ENCODE measurements around the gene IL18R1. TPM values are rescaled to one million over a fixed set of nuclear protein-coding genes. Genes with fewer than 3 reads are reported as not detected.

Gene IL18R1
- total and polyA plus RNA-seq, 9 of the 15 experiments (the other 6 are each of a cell fraction or from before 2014, with no cell fraction given): 0.55 to 10.0 (median 2.5) TPM

DNA sequence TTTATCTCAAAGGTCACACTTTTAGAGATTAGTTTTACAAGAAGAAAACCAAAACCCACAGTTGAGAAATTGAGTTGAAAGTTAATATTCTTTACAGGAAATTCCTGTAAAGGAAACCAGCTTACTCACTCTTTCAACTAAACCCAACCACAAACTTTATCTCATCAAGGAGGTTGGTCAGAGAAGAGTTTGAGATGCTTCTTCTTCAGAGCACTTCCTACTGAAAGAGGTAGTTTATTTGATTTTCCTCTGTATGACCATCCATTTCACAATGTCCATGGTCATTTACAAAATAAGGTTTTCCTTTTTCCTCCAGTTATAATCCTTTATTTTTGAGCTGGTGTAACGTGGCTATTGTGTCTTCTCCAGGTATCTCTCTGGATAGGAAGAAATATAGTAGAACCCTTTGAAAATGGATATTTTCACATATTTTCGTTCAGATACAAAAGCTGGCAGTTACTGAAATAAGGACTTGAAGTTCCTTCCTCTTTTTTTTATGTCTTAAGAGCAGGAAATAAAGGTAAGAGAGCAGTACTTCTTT is 62.9 kb downstream of the IL18R1 start (continued):
- TF ChIP-seq, protein P1, sequence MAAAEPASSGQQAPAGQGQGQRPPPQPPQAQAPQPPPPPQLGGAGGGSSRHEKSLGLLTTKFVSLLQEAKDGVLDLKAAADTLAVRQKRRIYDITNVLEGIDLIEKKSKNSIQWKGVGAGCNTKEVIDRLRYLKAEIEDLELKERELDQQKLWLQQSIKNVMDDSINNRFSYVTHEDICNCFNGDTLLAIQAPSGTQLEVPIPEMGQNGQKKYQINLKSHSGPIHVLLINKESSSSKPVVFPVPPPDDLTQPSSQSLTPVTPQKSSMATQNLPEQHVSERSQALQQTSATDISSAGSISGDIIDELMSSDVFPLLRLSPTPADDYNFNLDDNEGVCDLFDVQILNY (CRISPR knock-in tag; IDR thresholded peaks at IDR 0.05): no peak
- TF ChIP-seq NFIC (IDR thresholded peaks at IDR 0.05) (no peak), EHMT2 (IDR thresholded peaks at IDR 0.05) (peak; percentile 63), POLR2AphosphoS2 (IDR thresholded peaks at IDR 0.05; ENCODE audit: low read length) (no peak), POLR2H (tag; IDR thresholded peaks at IDR 0.05; ENCODE audit: low read depth) (peak; percentile 89), NCOA2 (IDR thresholded peaks at IDR 0.05; ENCODE audit: partially characterized antibody in 2 of 2) (no peak), MTA1 (IDR thresholded peaks at IDR 0.05; ENCODE audit: borderline replicate concordance) (0 out of 2 replicates have a peak, but pooled peaks have one; percentile 47), NCOA6 (IDR thresholded peaks at IDR 0.05) (no peak), MTA2 (IDR thresholded peaks at IDR 0.05; ENCODE audit: low read depth) (peak; percentile 33; the same call in 1 of the 2 replicates), CBX3 (IDR thresholded peaks at IDR 0.05; ENCODE audit: borderline replicate concordance in 1 of 2, low read length in 2 of 2) (no peak), SMARCE1 (IDR thresholded peaks at IDR 0.05) (peak; percentile 88), NCOA4 (IDR thresholded peaks at IDR 0.05; ENCODE audit: partially characterized antibody) (no peak), KDM1A (IDR thresholded peaks at IDR 0.05) (peak in 1 of 2 experiments; percentile 23; a peak in 2 of 4 replicates), XRCC3 (IDR thresholded peaks at IDR 0.05) (no peak), TCFL5 (CRISPR knock-in tag; conservative IDR thresholded peaks at IDR 0.05) (no peak; the same call in 1 of the 2 replicates), SPI1 (IDR thresholded peaks at IDR 0.05; ENCODE audit: borderline replicate concordance, low read depth, low read length) (peak; percentile 54; the same call in 1 of the 2 replicates), MAFF (IDR thresholded peaks at IDR 0.05; ENCODE audit: low read length) (peak; percentile 63; the same call in 1 of the 2 replicates), MXI1 (IDR thresholded peaks at IDR 0.05; ENCODE audit: low read depth, low read length) (no peak), ZKSCAN3 (CRISPR knock-in tag; IDR thresholded peaks at IDR 0.05) (no peak), BRCA1 (IDR thresholded peaks at IDR 0.05) (no peak), BRCA1 (CRISPR knock-in tag; IDR thresholded peaks at IDR 0.05) (no peak), ADNP (tag; IDR thresholded peaks at IDR 0.05) (peak; percentile 63; the same call in 1 of the 2 replicates), MYBL2 (IDR thresholded peaks at IDR 0.05; ENCODE audit: low read depth) (no peak), MYBL2 (CRISPR knock-in tag; IDR thresholded peaks at IDR 0.05; ENCODE audit: borderline replicate concordance) (no peak), RFX1 (IDR thresholded peaks at IDR 0.05) (no peak), HNRNPL (IDR thresholded peaks at IDR 0.05; ENCODE audit: low read depth, low read length) (no peak), KHSRP (IDR thresholded peaks at IDR 0.05) (no peak)
- TF ChIP-seq, protein P2, sequence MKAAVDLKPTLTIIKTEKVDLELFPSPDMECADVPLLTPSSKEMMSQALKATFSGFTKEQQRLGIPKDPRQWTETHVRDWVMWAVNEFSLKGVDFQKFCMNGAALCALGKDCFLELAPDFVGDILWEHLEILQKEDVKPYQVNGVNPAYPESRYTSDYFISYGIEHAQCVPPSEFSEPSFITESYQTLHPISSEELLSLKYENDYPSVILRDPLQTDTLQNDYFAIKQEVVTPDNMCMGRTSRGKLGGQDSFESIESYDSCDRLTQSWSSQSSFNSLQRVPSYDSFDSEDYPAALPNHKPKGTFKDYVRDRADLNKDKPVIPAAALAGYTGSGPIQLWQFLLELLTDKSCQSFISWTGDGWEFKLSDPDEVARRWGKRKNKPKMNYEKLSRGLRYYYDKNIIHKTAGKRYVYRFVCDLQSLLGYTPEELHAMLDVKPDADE (conservative IDR thresholded peaks at IDR 0.05; ENCODE audit: control insufficient read depth, low read depth, low read length): no peak
- TF ChIP-seq, protein P3, sequence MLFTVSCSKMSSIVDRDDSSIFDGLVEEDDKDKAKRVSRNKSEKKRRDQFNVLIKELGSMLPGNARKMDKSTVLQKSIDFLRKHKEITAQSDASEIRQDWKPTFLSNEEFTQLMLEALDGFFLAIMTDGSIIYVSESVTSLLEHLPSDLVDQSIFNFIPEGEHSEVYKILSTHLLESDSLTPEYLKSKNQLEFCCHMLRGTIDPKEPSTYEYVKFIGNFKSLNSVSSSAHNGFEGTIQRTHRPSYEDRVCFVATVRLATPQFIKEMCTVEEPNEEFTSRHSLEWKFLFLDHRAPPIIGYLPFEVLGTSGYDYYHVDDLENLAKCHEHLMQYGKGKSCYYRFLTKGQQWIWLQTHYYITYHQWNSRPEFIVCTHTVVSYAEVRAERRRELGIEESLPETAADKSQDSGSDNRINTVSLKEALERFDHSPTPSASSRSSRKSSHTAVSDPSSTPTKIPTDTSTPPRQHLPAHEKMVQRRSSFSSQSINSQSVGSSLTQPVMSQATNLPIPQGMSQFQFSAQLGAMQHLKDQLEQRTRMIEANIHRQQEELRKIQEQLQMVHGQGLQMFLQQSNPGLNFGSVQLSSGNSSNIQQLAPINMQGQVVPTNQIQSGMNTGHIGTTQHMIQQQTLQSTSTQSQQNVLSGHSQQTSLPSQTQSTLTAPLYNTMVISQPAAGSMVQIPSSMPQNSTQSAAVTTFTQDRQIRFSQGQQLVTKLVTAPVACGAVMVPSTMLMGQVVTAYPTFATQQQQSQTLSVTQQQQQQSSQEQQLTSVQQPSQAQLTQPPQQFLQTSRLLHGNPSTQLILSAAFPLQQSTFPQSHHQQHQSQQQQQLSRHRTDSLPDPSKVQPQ (CRISPR knock-in tag; IDR thresholded peaks at IDR 0.05; ENCODE audit: borderline replicate concordance): no peak

Data from K562 (cell line).